SH-SY5Y (cell line): ENCODE data around the gene VWA3A.

Source experiments
- GATA2 ChIP-seq: IDR thresholded peaks from 2 replicates; pipeline ENCODE4 v1.6.1; 2011; ENCODE audit warnings: mild to moderate bottlenecking, low read depth, low read length
- GATA3 ChIP-seq: IDR thresholded peaks from 2 replicates; pipeline ENCODE4 v1.6.1; 2011; ENCODE audit warnings: low read depth, mild to moderate bottlenecking, low read length, moderate library complexity

GRCh38 chr16:22075043-22075757 lies 17.1 kb upstream of the VWA3A start:
- no peak for TF ChIP-seq GATA2
- no peak for TF ChIP-seq GATA3
